H1 (cell line): ENCODE data around the gene C9orf50. TPM values are rescaled to one million over a fixed set of nuclear protein-coding genes. Genes with fewer than 3 reads are reported as not detected.

ENCODE experiments used
- CTCF ChIA-PET: fragments of 300-600 bp; sonication (Branson Sonifier 250); formaldehyde crosslinking; loops from one replicate; lab custom pipeline; 2021; ENCODE audit not compliant: partially characterized antibody; lab: Charles Lee
- POLR2A ChIA-PET: fragments of 300-600 bp; sonication (Branson Sonifier 250); formaldehyde crosslinking; loops from one replicate; lab custom pipeline; 2021; ENCODE audit warnings: inconsistent platforms; ENCODE audit not compliant: partially characterized antibody; lab: Charles Lee
- DNase-seq, 2 experiments: peaks; one replicate each; pipeline versions ENCODE4 v3.0.0 to v3.0.0-alpha.2; 2010 to 2022; ENCODE audit warnings: low spot score in 2 of 2, low read depth in 1 of 2, mixed read lengths in 1 of 2
- FAIRE-seq: peaks from 2 replicates; lab custom pipeline; 2011; peaks lifted over from hg19 to GRCh38; lab: Jason Lieb, UNC
- H2AFZ ChIP-seq: 2 replicates; pipeline ENCODE4 v1.8.1; 2012; ENCODE audit warnings: low read length, inconsistent platforms
- H2AK5ac ChIP-seq: 2 replicates; pipeline ENCODE4 v1.6.1; 2013; ENCODE audit warnings: low read depth, low read length
- H2BK120ac ChIP-seq: replicated peaks from 2 replicates; pipeline ENCODE3; 2013; ENCODE audit warnings: low read depth, low read length, inconsistent platforms
- H2BK12ac ChIP-seq: 2 replicates; pipeline ENCODE4 v1.6.1; 2013; ENCODE audit warnings: low read depth, low read length
- H2BK15ac ChIP-seq: 2 replicates; pipeline ENCODE4 v1.6.1; 2013; ENCODE audit warnings: low read length
- H2BK20ac ChIP-seq: 2 replicates; pipeline ENCODE4 v1.6.1; 2013; ENCODE audit warnings: low read length
- H2BK5ac ChIP-seq: 2 replicates; pipeline ENCODE4 v1.6.1; 2013; ENCODE audit warnings: low read depth, low read length
- H3K14ac ChIP-seq: 2 replicates; pipeline ENCODE4 v1.6.1; 2013; ENCODE audit warnings: inconsistent platforms; ENCODE audit not compliant: insufficient read length
- H3K18ac ChIP-seq: 2 replicates; pipeline ENCODE4 v1.6.1; 2013; ENCODE audit warnings: low read length; ENCODE audit errors: extremely low read depth
- H3K23ac ChIP-seq: 2 replicates; pipeline ENCODE4 v1.6.1; 2013; ENCODE audit warnings: inconsistent platforms; ENCODE audit not compliant: insufficient read length
- H3K23me2 ChIP-seq: 2 replicates; pipeline ENCODE4 v1.6.1; 2013; ENCODE audit warnings: low read depth, low read length
- H3K27ac ChIP-seq: 2 replicates; pipeline ENCODE4 v1.6.1; 2011; ENCODE audit warnings: low read depth, low read length, inconsistent platforms
- H3K27me3 ChIP-seq, 4 experiments: replicated peaks in 1 of 4; 1 replicate in 1 of 4; 2 replicates in 3 of 4; pipeline versions ENCODE4 v1.6.1 to v1.8.1; 2011 to 2013; ENCODE audit warnings: low read length in 3 of 4, mild to moderate bottlenecking in 3 of 4, inconsistent platforms in 2 of 4, mixed read lengths in 2 of 4, moderate library complexity in 1 of 4; ENCODE audit not compliant: control insufficient read depth in 3 of 4, insufficient read depth in 3 of 4; ENCODE audit errors: extremely low read depth in 1 of 4
- H3K36me3 ChIP-seq, 4 experiments: 2 replicates each; pipeline versions ENCODE4 v1.6.1 to v1.8.1; 2011 to 2013; ENCODE audit warnings: mild to moderate bottlenecking in 4 of 4, low read length in 3 of 4, moderate library complexity in 2 of 4, control low read depth in 1 of 4, inconsistent platforms in 1 of 4; ENCODE audit not compliant: insufficient read depth in 4 of 4, control insufficient read depth in 2 of 4
- H3K4ac ChIP-seq: replicated peaks from 2 replicates; pipeline ENCODE3; 2013; ENCODE audit warnings: low read length, low read depth, mixed read lengths, inconsistent platforms; ENCODE audit not compliant: insufficient read length
- H3K4me1 ChIP-seq, 4 experiments: replicated peaks in 1 of 4; 1 replicate in 1 of 4; 2 replicates in 3 of 4; pipeline versions ENCODE4 v1.6.1 to v1.8.1; 2011 to 2013; ENCODE audit warnings: low read length in 3 of 4, inconsistent platforms in 2 of 4, mixed read lengths in 1 of 4; ENCODE audit not compliant: insufficient read depth in 4 of 4, control insufficient read depth in 3 of 4
- H3K4me2 ChIP-seq, 2 experiments: 2 replicates each; pipeline versions ENCODE4 v1.6.1 to v1.8.1; 2011 to 2013; ENCODE audit warnings: low read depth in 2 of 2, low read length in 2 of 2, control low read depth in 1 of 2, inconsistent platforms in 1 of 2, mild to moderate bottlenecking in 1 of 2; ENCODE audit not compliant: insufficient read depth in 1 of 2
- H3K4me3 ChIP-seq, 4 experiments: fragments of 200-600, 300-600 bp in 1 of 4; sonication (generic), shearing (Covaris generic), sonication (Bioruptor Twin) in 1 of 4; 2 replicates each; pipeline versions ENCODE4 v1.5.1 to v1.8.1; 2011 to 2016; ENCODE audit warnings: low read length in 4 of 4, low read depth in 3 of 4, control low read depth in 2 of 4, inconsistent platforms in 2 of 4, mild to moderate bottlenecking in 2 of 4, mixed read lengths in 1 of 4, moderate library complexity in 1 of 4; ENCODE audit not compliant: insufficient read depth in 2 of 4; ENCODE audit errors: extremely low read depth in 1 of 4
- H3K56ac ChIP-seq: replicated peaks from 2 replicates; pipeline ENCODE3; 2013; ENCODE audit warnings: low read depth, mild to moderate bottlenecking, mixed read lengths, low read length, inconsistent platforms; ENCODE audit not compliant: insufficient read length
- H3K79me1 ChIP-seq: 2 replicates; pipeline ENCODE4 v1.6.1; 2013; ENCODE audit warnings: low read depth, low read length, control low read depth
- H3K79me2 ChIP-seq, 2 experiments: 2 replicates each; pipeline versions ENCODE4 v1.6.1 to v1.8.1; 2012 to 2013; ENCODE audit warnings: low read length in 2 of 2, mild to moderate bottlenecking in 2 of 2, inconsistent platforms in 1 of 2; ENCODE audit not compliant: insufficient read depth in 2 of 2, control insufficient read depth in 1 of 2
- H3K9ac ChIP-seq, 4 experiments: replicated peaks in 1 of 4; 1 replicate in 1 of 4; 2 replicates in 3 of 4; pipeline versions ENCODE4 v1.6.1 to v1.8.1; 2011 to 2013; ENCODE audit warnings: low read depth in 3 of 4, low read length in 3 of 4, control low read depth in 2 of 4, mild to moderate bottlenecking in 2 of 4, moderate library complexity in 2 of 4, inconsistent platforms in 1 of 4; ENCODE audit errors: extremely low read depth in 1 of 4
- H3K9me3 ChIP-seq, 2 experiments: 2 replicates each; pipeline versions ENCODE4 v1.6.1 to v1.8.1; 2012 to 2013; ENCODE audit warnings: mild to moderate bottlenecking in 2 of 2, moderate library complexity in 2 of 2, control low read depth in 1 of 2, inconsistent platforms in 1 of 2, low read depth in 1 of 2, low read length in 1 of 2, mixed read lengths in 1 of 2; ENCODE audit not compliant: insufficient read depth in 2 of 2
- H4K20me1 ChIP-seq, 2 experiments: replicated peaks in 1 of 2; 2 replicates each; pipeline versions ENCODE3 to v1.8.1; 2011 to 2013; ENCODE audit warnings: inconsistent platforms in 2 of 2, low read length in 2 of 2, mild to moderate bottlenecking in 1 of 2; ENCODE audit not compliant: insufficient read depth in 2 of 2, control insufficient read depth in 1 of 2
- H4K5ac ChIP-seq: 2 replicates; pipeline ENCODE4 v1.6.1; 2013; ENCODE audit warnings: low read length, low read depth, mixed read lengths, inconsistent platforms; ENCODE audit not compliant: insufficient read length
- H4K8ac ChIP-seq: 2 replicates; pipeline ENCODE4 v1.8.0; 2013; ENCODE audit warnings: mild to moderate bottlenecking, moderate library complexity, low read length, inconsistent platforms; ENCODE audit not compliant: insufficient read depth; ENCODE audit errors: extremely low read depth
- H4K91ac ChIP-seq: replicated peaks from 2 replicates; pipeline ENCODE3; 2013; ENCODE audit warnings: low read length, mixed read lengths, inconsistent platforms; ENCODE audit not compliant: insufficient read length
- E2F6 ChIP-seq: IDR thresholded peaks from 2 replicates; pipeline ENCODE4 v1.6.1; 2012; ENCODE audit warnings: inconsistent platforms
- WGBS, 2 experiments: shearing (Covaris generic) in 1 of 2; methylation state at CpG; one replicate each; pipeline versions ENCODE4 v1.1.6 to v1.1.7; 2013 to 2015; ENCODE audit warnings: low lambda C conversion rate in 2 of 2, mixed read lengths in 2 of 2, inconsistent platforms in 1 of 2, low coverage in 1 of 2, missing lambda C conversion rate in 1 of 2; ENCODE audit not compliant: insufficient replicate concordance in 2 of 2, insufficient coverage in 1 of 2, insufficient read length in 1 of 2; ENCODE audit errors: extremely low coverage in 1 of 2, missing lambda C conversion rate in 1 of 2; 5-methylcytosine and 5-hydroxymethylcytosine counted together
- polyA plus RNA-seq, 7 experiments: library from polyadenylated mRNA; depleted of rRNA in 3 of 7; stranded (reverse) in 5 of 7; unstranded in 2 of 7; fragments of >200 nt in 5 of 7; fragments of 200-250 nt in 2 of 7; gene quantifications; 1 replicate in 5 of 7; 2 replicates in 1 of 7; 4 replicates in 1 of 7; pipeline versions ENCODE4 v1.2.1 to v1.2.3, GENCODE V29; 2011 to 2013; ENCODE audit warnings: missing spikeins in 2 of 7, mixed read lengths in 2 of 7
- total RNA-seq: library from RNA; stranded (reverse); fragmentation: NEBNext Ultra II Directional; extraction: Animal tissue kit (Norgen Biotek cat#: 25700); gene quantifications from 2 replicates; pipeline ENCODE4 v1.2.1, GENCODE V29; 2021

The C9orf50 gene
- total and polyA plus RNA-seq, 2 of the 8 experiments (the other 6 are each of a cell fraction or from before 2014, with no cell fraction given), result not detected

GRCh38 chr9:129632460-129632859, 11.6 kb upstream of the C9orf50 start:
- Histone ChIP-seq H3K27ac (no peak overlapping the region), H3K9ac (no peak overlapping the region), H2BK12ac (no peak overlapping the region), H3K79me2 (peaks cover 40 to 64% of the 10 kb centered on the region in 2 experiments), H3K9me3 (no peaks in the 10 kb centered on the region), H3K4me1 (peaks cover 5 to 12% (median 7%) of the 10 kb centered on the region in 4 experiments; a peak in 6 of 7 replicates), H4K8ac (no peak overlapping the region), H2BK15ac (no peak overlapping the region), H3K23me2 (0 out of 2 replicates have a peak, but pooled peaks cover 1% of the 10 kb centered on the region), H3K14ac (no peak overlapping the region), H3K23ac (no peak overlapping the region), H3K27me3 (no peaks in the 10 kb centered on the region), H3K18ac (no peak overlapping the region), H4K91ac (no peak overlapping the region), H3K36me3 (peaks cover 13 to 55% (median 29%) of the 10 kb centered on the region in 4 experiments), H2AFZ (no peak overlapping the region), H3K4ac (no peak overlapping the region), H3K56ac (no peak overlapping the region), H4K20me1 (peaks cover 51 to 75% of the 10 kb centered on the region in 2 experiments), H2BK120ac (no peak overlapping the region), H2BK20ac (no peak overlapping the region), H3K4me2 (no peak overlapping the region), H2BK5ac (no peak overlapping the region), H2AK5ac (no peak overlapping the region), H4K5ac (no peak overlapping the region), H3K79me1 (peaks cover 35% of the 10 kb centered on the region), H3K4me3 (no peak overlapping the region)
- no peak for FAIRE-seq
- 91% methylated on average over 13 of the region's 13 CpGs; no CpG with 5 or more reads in 1 of the 2 experiments for WGBS, 2 experiments
- no peak for TF ChIP-seq E2F6
- POLR2A ChIA-PET, result interaction anchor here (1.1 to 1.9 kb wide), 2 partner anchors 17 to 65 kb away, joined by 3 to 7 read pairs; no protein-coding TSS in a partner anchor
- CTCF ChIA-PET, result interaction anchor here (1.2 to 4.4 kb wide), 4 partner anchors 10 to 500 kb away, joined by 3 to 18 read pairs (median 6); partner anchors contain the start of gene ASB6
- no peak for DNase-seq
